ENCODE data around the gene PTBP1. TPM values are rescaled to one million over a fixed set of nuclear protein-coding genes. Genes with fewer than 3 reads are reported as not detected.

The PTBP1 gene
- total and polyA plus RNA-seq, 4 donors, result 72.9 to 147 (median 87.3) TPM

DNA sequence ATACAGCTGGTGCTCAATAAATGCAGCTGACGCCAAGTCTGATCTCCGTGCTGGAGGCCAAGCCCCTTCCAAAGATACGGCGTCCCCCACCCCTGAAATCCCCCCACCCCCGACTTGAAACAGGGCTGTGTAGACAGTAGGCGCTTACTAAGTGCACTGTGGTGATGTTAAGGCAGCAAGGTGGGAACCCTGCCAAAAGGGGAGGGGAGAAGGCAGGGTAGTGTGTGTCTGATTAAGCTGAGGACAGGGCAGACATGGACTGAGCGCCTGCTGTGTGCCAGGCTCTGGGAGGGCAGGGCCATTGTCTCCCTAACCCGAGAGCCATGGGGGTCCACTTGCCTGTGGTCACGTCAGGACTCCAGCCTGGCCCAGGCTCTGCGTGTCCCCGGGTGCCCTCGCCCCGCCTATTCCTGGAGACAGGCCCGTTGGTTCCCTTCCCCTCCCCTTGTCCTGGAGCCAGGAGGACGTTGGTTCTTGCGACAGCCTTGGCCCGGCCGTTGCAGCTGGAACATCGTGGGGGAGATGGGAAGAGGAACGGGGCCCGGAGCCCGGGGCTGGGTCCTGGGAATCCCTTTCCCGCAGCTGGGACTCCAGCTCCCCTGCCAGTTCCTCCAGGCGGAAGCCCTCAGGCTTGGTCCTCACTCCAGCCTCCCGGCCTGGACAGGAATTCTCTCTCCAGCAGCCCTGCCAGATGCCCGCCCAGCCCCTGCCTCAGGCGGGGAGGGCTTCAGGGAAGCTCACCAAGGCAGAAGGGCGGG lies 53.1 kb downstream of the PTBP1 start:
- Histone ChIP-seq H3K36me3 (ENCODE audit: control insufficient read depth in 4 of 4, insufficient read depth in 3 of 4, low read depth in 1 of 4, low read length in 3 of 4) (no peaks in the 10 kb centered on the region), H3K27me3 (ENCODE audit: control insufficient read depth in 4 of 4, insufficient read depth in 4 of 4, low read length in 3 of 4) (peaks cover 0 to 2% (median 0%) of the 10 kb centered on the region in 4 donors), H3K9ac (ENCODE audit: low read depth in 1 of 2, low read length in 2 of 2) (no peak overlapping the region), H3K4me1 (ENCODE audit: control insufficient read depth in 4 of 4, insufficient read depth in 4 of 4, low read length in 3 of 4) (peaks cover 5 to 12% (median 8%) of the 10 kb centered on the region in 4 donors), H3K27ac (ENCODE audit: low read depth in 1 of 2, low read length in 2 of 2) (peak overlapping the region; percentile 34 to 52), H3K9me3 (ENCODE audit: control insufficient read depth in 4 of 4, low read length in 3 of 4) (no peaks in the 10 kb centered on the region), H3K4me3 (ENCODE audit: low read depth in 1 of 3, low read length in 3 of 3) (no peak overlapping the region)
- TF ChIP-seq ATF3 (IDR thresholded peaks at IDR 0.05), result no peak
- TF ChIP-seq FOXA1 (IDR thresholded peaks at IDR 0.05), result no peak
- TF ChIP-seq NR2F2 (IDR thresholded peaks at IDR 0.05), result peak; percentile 83
- no peak for TF ChIP-seq EGR1 (IDR thresholded peaks at IDR 0.05; ENCODE audit: low read depth in 2 of 2)
- TF ChIP-seq, protein P1, sequence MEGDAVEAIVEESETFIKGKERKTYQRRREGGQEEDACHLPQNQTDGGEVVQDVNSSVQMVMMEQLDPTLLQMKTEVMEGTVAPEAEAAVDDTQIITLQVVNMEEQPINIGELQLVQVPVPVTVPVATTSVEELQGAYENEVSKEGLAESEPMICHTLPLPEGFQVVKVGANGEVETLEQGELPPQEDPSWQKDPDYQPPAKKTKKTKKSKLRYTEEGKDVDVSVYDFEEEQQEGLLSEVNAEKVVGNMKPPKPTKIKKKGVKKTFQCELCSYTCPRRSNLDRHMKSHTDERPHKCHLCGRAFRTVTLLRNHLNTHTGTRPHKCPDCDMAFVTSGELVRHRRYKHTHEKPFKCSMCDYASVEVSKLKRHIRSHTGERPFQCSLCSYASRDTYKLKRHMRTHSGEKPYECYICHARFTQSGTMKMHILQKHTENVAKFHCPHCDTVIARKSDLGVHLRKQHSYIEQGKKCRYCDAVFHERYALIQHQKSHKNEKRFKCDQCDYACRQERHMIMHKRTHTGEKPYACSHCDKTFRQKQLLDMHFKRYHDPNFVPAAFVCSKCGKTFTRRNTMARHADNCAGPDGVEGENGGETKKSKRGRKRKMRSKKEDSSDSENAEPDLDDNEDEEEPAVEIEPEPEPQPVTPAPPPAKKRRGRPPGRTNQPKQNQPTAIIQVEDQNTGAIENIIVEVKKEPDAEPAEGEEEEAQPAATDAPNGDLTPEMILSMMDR (IDR thresholded peaks at IDR 0.05; ENCODE audit: low read depth, low read length, missing input control), result no peak
- TF ChIP-seq, protein P2, sequence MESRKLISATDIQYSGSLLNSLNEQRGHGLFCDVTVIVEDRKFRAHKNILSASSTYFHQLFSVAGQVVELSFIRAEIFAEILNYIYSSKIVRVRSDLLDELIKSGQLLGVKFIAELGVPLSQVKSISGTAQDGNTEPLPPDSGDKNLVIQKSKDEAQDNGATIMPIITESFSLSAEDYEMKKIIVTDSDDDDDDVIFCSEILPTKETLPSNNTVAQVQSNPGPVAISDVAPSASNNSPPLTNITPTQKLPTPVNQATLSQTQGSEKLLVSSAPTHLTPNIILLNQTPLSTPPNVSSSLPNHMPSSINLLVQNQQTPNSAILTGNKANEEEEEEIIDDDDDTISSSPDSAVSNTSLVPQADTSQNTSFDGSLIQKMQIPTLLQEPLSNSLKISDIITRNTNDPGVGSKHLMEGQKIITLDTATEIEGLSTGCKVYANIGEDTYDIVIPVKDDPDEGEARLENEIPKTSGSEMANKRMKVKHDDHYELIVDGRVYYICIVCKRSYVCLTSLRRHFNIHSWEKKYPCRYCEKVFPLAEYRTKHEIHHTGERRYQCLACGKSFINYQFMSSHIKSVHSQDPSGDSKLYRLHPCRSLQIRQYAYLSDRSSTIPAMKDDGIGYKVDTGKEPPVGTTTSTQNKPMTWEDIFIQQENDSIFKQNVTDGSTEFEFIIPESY (IDR thresholded peaks at IDR 0.05), result no peak
- peak; percentile 84 for TF ChIP-seq SP1 (IDR thresholded peaks at IDR 0.05)
- TF ChIP-seq RXRA (IDR thresholded peaks at IDR 0.05), result peak; percentile 95 to 98
- TF ChIP-seq REST (IDR thresholded peaks at IDR 0.05), result peak; percentile 18
- TF ChIP-seq JUND (IDR thresholded peaks at IDR 0.05), result no peak
- TF ChIP-seq HNF4G (IDR thresholded peaks at IDR 0.05), result no peak
- TF ChIP-seq HNF4A (conservative IDR thresholded peaks at IDR 0.05), result peak; percentile 43 to 47
- no peak for TF ChIP-seq MAX (IDR thresholded peaks at IDR 0.05)
- peak in 1 of 2 donors; percentile 54 for TF ChIP-seq RAD21 (IDR thresholded peaks at IDR 0.05)
- TF ChIP-seq FOXA2 (IDR thresholded peaks at IDR 0.05), result no peak
- no peak for TF ChIP-seq YY1 (IDR thresholded peaks at IDR 0.05)
- peak in 1 of 2 donors; percentile 12 for TF ChIP-seq GABPA (IDR thresholded peaks at IDR 0.05 in 1 of 2, conservative IDR thresholded peaks at IDR 0.05 in 1 of 2)
- no peak for TF ChIP-seq TAF1 (conservative IDR thresholded peaks at IDR 0.05)
- DNase-seq (ENCODE audit: low spot score), result no peak
- WGBS, result 16% methylated on average over 28 of the region's 28 CpGs

All from liver (tissue), 9 donors.